Central memory CD8-positive, alpha-beta T cell (primary cell): ENCODE measurements around the gene KEAP1.
A peak's percentile ranks its signal among the peaks of the same experiment; 100 is the strongest.
"Not testable (repeated sequence)": the region's sequence is repeated elsewhere in the genome, so short reads cannot be mapped to it uniquely, and the experiment has no call there.

Experiments
- ATAC-seq: fragments of 150-1000 bp; cut with Tn5 transposase; replicated peaks from 2 replicates; pipeline ENCODE4 v1.10.0; 2022; ENCODE audit warnings: mild to moderate bottlenecking, moderate FRiP score, moderate number of reproducible peaks; ENCODE audit not compliant: poor library complexity, severe bottlenecking; ENCODE audit errors: extremely low read depth
- DNase-seq, 2 donors: peaks; one replicate each; pipeline ENCODE4 v3.0.0; 2021; ENCODE audit warnings: low spot score in 2 of 2
- H3K27ac Mint-ChIP-seq: one replicate; pipeline ENCODE4 v1.8.0; 2022; ENCODE audit warnings: low read depth, mild to moderate bottlenecking, moderate library complexity, mixed read lengths
- H3K27me3 Mint-ChIP-seq: one replicate; pipeline ENCODE4 v1.8.0; 2022; ENCODE audit warnings: mixed read lengths
- H3K36me3 Mint-ChIP-seq: one replicate; pipeline ENCODE4 v1.8.0; 2022; ENCODE audit warnings: mild to moderate bottlenecking, moderate library complexity, mixed read lengths; ENCODE audit not compliant: insufficient read depth
- H3K4me1 Mint-ChIP-seq: one replicate; pipeline ENCODE4 v1.8.0; 2022; ENCODE audit warnings: mixed read lengths
- H3K4me3 Mint-ChIP-seq: one replicate; pipeline ENCODE4 v1.8.0; 2022; ENCODE audit warnings: mild to moderate bottlenecking, moderate library complexity, mixed read lengths
- H3K9me3 Mint-ChIP-seq: one replicate; pipeline ENCODE4 v1.8.0; 2022; ENCODE audit warnings: mixed read lengths

KEAP1 gene

GRCh38 chr19:10543059-10543419 is 39.9 kb upstream of the KEAP1 start:
- Mint-ChIP-seq H3K27me3 (peaks cover 11% of the 10 kb centered on the region), H3K27ac (no peak overlapping the region), H3K36me3 (peaks cover 20% of the 10 kb centered on the region), H3K9me3 (no peaks in the 10 kb centered on the region), H3K4me1 (peaks cover 8% of the 10 kb centered on the region), H3K4me3 (peak overlapping the region; percentile 73)
- no peak for DNase-seq
- no peak for ATAC-seq

- DNase-seq, H3K4me1 Mint-ChIP-seq, H3K36me3 Mint-ChIP-seq, H3K9me3 Mint-ChIP-seq, H3K27ac Mint-ChIP-seq, H3K4me3 Mint-ChIP-seq, ATAC-seq: not testable (repeated sequence)
- peaks cover 11% of the 10 kb centered on the region for H3K27me3 Mint-ChIP-seq
These were observed 35.9 kb upstream of the KEAP1 start for GRCh38 chr19:10539016-10539415.

- Mint-ChIP-seq H3K4me3 (no peak overlapping the region), H3K27me3 (peaks cover 11% of the 10 kb centered on the region), H3K9me3 (no peaks in the 10 kb centered on the region), H3K4me1 (no peaks in the 10 kb centered on the region), H3K36me3 (peaks cover under 1% of the 10 kb centered on the region), H3K27ac (no peak overlapping the region)
- DNase-seq (no peak), ATAC-seq (no peak)
These were observed 35.2 kb upstream of the KEAP1 start for GRCh38 chr19:10538204-10538983.

DNA sequence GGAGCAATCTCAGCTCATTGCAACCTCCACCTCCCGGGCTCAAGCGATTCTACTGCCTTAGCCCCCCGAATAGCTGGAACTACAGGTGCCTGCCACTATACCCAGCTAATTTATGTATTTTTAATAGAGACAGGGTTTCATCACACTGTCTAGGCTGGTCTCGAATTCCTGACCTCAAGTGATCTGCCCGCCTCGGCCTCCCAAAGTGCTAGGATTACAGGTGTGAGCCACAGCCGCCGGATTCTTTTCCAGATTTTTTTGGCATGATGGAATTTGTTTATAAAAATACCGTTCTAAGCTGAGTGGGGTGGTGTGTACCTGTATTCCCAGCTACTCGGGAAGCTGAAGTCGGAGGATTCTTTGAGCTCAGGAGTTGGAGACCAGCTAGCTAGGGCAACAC is 34.5 kb upstream of the KEAP1 start:
- peaks cover 11% of the 10 kb centered on the region for H3K27me3 Mint-ChIP-seq
- H3K27ac Mint-ChIP-seq = no peak overlapping the region
- H3K4me1 Mint-ChIP-seq = no peaks in the 10 kb centered on the region
- DNase-seq (no peak), ATAC-seq (no peak)
- H3K9me3 Mint-ChIP-seq = no peaks in the 10 kb centered on the region
- H3K4me3 Mint-ChIP-seq = no peak overlapping the region
- no peaks in the 10 kb centered on the region for H3K36me3 Mint-ChIP-seq

GRCh38 chr19:10535613-10536012 is 32.5 kb upstream of the KEAP1 start:
- no peak for ATAC-seq
- H3K4me3 Mint-ChIP-seq = no peak overlapping the region

GRCh38 chr19:10533646-10534386 is 30.7 kb upstream of the KEAP1 start:
- DNase-seq (no peak), ATAC-seq (no peak)
- Mint-ChIP-seq H3K4me3 (no peak overlapping the region), H3K27ac (no peak overlapping the region), H3K9me3 (no peaks in the 10 kb centered on the region), H3K36me3 (no peaks in the 10 kb centered on the region), H3K27me3 (no peaks in the 10 kb centered on the region), H3K4me1 (no peaks in the 10 kb centered on the region)

More at GRCh38 chr19:10535613-10536012, 32.5 kb upstream of the KEAP1 start:
- DNase-seq = no peak
- Mint-ChIP-seq H3K9me3 (no peaks in the 10 kb centered on the region), H3K27me3 (peaks cover 9% of the 10 kb centered on the region), H3K36me3 (no peaks in the 10 kb centered on the region), H3K27ac (no peak overlapping the region), H3K4me1 (no peaks in the 10 kb centered on the region)

DNA sequence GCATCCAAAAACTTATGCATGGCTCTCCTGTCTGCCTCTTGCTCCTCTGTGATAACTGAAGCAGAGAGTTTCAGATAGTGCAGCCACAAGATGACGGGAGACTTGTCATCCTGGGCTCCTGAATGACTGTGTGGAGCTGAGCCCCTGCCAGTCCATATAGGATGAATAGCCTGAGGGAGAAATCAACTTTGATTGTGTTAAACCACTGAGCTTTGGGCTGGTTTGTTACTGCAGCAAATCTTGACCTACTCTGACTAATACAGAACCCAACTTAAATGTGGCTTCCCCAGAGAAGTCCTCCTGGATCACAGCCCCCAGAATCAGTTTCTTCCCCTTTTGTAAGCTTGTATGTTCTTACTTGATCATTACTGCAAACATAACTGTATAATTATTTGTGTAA is 29.3 kb upstream of the KEAP1 start:
- Mint-ChIP-seq H3K9me3 (no peaks in the 10 kb centered on the region), H3K4me3 (no peak overlapping the region), H3K36me3 (peaks cover 1% of the 10 kb centered on the region), H3K27me3 (no peaks in the 10 kb centered on the region), H3K4me1 (no peaks in the 10 kb centered on the region), H3K27ac (no peak overlapping the region)
- no peak for DNase-seq
- no peak for ATAC-seq

GRCh38 chr19:10526887-10527286 is 23.7 kb upstream of the KEAP1 start:
- H3K27ac Mint-ChIP-seq, H3K9me3 Mint-ChIP-seq, DNase-seq, ATAC-seq, H3K4me3 Mint-ChIP-seq, H3K36me3 Mint-ChIP-seq, H3K27me3 Mint-ChIP-seq: not testable (repeated sequence)
- peaks cover 14% of the 10 kb centered on the region for H3K4me1 Mint-ChIP-seq

- no peaks in the 10 kb centered on the region for H3K9me3 Mint-ChIP-seq
- no peak for DNase-seq
- peaks cover 7% of the 10 kb centered on the region for H3K36me3 Mint-ChIP-seq
- no peaks in the 10 kb centered on the region for H3K27me3 Mint-ChIP-seq
- no peak overlapping the region for H3K27ac Mint-ChIP-seq
- no peak overlapping the region for H3K4me3 Mint-ChIP-seq
- H3K4me1 Mint-ChIP-seq = peaks cover 14% of the 10 kb centered on the region
- ATAC-seq = no peak
These were observed 22.5 kb upstream of the KEAP1 start for GRCh38 chr19:10525636-10526035.

- no peaks in the 10 kb centered on the region for H3K27me3 Mint-ChIP-seq
- H3K4me3 Mint-ChIP-seq = peak overlapping the region; percentile 36
- H3K27ac Mint-ChIP-seq = peak overlapping the region; percentile 85
- H3K36me3 Mint-ChIP-seq = peaks cover 10% of the 10 kb centered on the region
- no peaks in the 10 kb centered on the region for H3K9me3 Mint-ChIP-seq
- DNase-seq (peak in 1 of 2 donors; percentile 61), ATAC-seq (peak; percentile 87)
- H3K4me1 Mint-ChIP-seq = peaks cover 33% of the 10 kb centered on the region
These were observed 20.0 kb upstream of the KEAP1 start for GRCh38 chr19:10523135-10523636.

GRCh38 chr19:10521461-10522171 is 18.5 kb upstream of the KEAP1 start:
- Mint-ChIP-seq H3K27ac (peak overlapping the region; percentile 85), H3K27me3 (no peaks in the 10 kb centered on the region), H3K9me3 (no peaks in the 10 kb centered on the region), H3K4me1 (peaks cover 40% of the 10 kb centered on the region), H3K36me3 (peaks cover 15% of the 10 kb centered on the region), H3K4me3 (peak overlapping the region; percentile 43)
- ATAC-seq = no peak
- no peak for DNase-seq

GRCh38 chr19:10520652-10521318 is 17.6 kb upstream of the KEAP1 start:
- peaks cover 44% of the 10 kb centered on the region for H3K4me1 Mint-ChIP-seq
- H3K9me3 Mint-ChIP-seq = no peaks in the 10 kb centered on the region
- DNase-seq (no peak), ATAC-seq (no peak)
- H3K27ac Mint-ChIP-seq = peak overlapping the region; percentile 49
- peak overlapping the region; percentile 37 for H3K4me3 Mint-ChIP-seq
- peaks cover 22% of the 10 kb centered on the region for H3K36me3 Mint-ChIP-seq
- no peaks in the 10 kb centered on the region for H3K27me3 Mint-ChIP-seq
